Retinal pigment epithelial cell (primary cell): ENCODE results near the gene TCP1.
"Not testable (repeated sequence)": the region's sequence is repeated elsewhere in the genome, so short reads cannot be mapped to it uniquely, and the experiment has no call there.

Source experiments
- DNase-seq: peaks from one replicate; pipeline ENCODE4 v3.0.0-alpha.2; 2010; ENCODE audit warnings: low read depth
- H3K4me3 ChIP-seq: 2 replicates; pipeline ENCODE4 v1.5.1; 2011; ENCODE audit warnings: mild to moderate bottlenecking, low read length, control low read depth, moderate library complexity
- TF ChIP-seq, protein P1 (sequence below): conservative IDR thresholded peaks from 2 replicates; pipeline ENCODE4 v1.5.1; 2011; ENCODE audit warnings: low read depth, low read length, control low read depth, inconsistent platforms

TCP1 gene

GRCh38 chr6:159746759-159747158, 42.6 kb downstream of the TCP1 start:
- H3K4me3 ChIP-seq = no peak overlapping the region
- no peak for DNase-seq
- TF ChIP-seq, protein P1, sequence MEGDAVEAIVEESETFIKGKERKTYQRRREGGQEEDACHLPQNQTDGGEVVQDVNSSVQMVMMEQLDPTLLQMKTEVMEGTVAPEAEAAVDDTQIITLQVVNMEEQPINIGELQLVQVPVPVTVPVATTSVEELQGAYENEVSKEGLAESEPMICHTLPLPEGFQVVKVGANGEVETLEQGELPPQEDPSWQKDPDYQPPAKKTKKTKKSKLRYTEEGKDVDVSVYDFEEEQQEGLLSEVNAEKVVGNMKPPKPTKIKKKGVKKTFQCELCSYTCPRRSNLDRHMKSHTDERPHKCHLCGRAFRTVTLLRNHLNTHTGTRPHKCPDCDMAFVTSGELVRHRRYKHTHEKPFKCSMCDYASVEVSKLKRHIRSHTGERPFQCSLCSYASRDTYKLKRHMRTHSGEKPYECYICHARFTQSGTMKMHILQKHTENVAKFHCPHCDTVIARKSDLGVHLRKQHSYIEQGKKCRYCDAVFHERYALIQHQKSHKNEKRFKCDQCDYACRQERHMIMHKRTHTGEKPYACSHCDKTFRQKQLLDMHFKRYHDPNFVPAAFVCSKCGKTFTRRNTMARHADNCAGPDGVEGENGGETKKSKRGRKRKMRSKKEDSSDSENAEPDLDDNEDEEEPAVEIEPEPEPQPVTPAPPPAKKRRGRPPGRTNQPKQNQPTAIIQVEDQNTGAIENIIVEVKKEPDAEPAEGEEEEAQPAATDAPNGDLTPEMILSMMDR = no peak

DNA sequence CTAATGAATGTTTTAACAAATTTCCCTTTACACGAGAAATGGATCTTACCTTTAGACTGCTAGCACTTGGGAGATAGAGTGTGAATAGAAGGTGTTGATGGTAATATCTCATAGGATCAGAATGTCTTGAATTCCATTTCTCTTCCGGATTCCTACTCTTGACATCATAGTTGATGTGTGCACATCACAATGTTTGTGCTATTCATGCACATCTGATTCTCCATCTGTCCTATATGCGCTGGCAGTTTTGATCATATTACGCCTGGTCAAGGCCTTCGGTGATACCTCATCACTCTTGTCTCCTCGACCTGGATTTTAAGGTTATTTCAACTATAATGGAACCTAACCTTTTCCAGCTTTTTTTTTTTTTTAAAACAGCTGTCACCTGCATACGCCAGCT, 44.3 kb downstream of the TCP1 start:
- DNase-seq = no peak
- H3K4me3 ChIP-seq = no peak overlapping the region
- TF ChIP-seq, protein P1 = no peak

GRCh38 chr6:159742165-159742564, 47.2 kb downstream of the TCP1 start:
- H3K4me3 ChIP-seq = no peak overlapping the region
- DNase-seq = no peak

DNA sequence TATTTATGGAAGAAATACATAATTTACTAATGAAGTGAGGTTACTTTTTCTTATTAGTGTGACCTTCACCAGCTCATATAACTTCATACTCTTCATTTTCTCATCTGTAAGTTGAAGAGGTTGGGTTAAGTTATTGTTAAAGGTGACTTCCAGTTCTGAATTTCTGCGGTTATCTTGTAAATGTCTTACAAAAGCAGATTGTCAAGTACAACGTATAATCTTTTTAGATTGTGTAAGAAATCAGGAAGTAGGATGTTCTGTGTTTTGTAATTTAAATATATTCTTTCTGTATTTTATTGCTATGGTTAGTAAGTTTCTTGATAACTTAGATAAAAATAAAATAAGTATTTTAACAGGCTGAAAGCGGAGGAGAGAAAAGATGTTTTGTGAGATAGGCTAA, 50.1 kb downstream of the TCP1 start:
- H3K4me3 ChIP-seq = no peak overlapping the region
- TF ChIP-seq, protein P1 = no peak
- DNase-seq = no peak

More at GRCh38 chr6:159742165-159742564, 47.2 kb downstream of the TCP1 start:
- TF ChIP-seq, protein P1 = no peak

DNA sequence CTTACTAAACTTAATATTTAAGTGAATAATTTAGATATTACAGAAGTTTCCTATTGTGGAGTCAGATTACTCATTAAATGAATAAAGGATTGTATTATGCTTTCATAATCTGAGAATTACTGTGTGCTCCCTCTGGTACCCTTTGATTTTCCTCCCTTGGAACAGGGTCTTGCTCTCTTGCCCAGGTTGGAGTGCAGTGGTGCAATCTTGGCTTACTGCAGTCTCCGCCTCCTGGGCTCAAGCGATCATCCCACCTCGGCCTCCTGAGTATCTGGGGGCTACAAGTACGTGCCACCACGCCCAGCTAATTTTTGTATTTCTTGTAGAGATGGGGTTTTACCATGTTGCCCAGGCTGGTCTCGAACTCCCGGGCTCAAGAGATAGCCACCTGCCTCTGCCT, 52.5 kb downstream of the TCP1 start:
- no peak for DNase-seq
- no peak overlapping the region for H3K4me3 ChIP-seq
- TF ChIP-seq, protein P1 = no peak

DNA sequence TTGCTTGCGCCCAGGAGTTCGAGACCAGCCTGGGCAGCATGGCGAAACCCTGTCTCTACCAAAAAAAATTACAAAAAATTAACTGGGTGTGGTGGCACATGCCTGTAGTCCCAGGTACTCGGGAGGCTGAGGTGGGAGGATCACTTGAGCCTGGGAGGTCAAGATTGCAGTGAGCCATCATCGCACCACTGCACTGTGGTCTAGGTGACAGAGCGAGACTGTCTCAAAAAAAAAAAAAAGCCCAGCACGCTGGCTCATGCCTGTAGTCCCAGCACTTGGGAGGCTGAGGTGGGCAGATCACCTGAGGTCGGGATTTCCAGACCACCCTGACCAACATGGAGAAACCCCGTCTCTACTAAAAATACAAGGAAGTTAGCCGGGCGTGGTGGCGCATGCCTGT, 56.0 kb downstream of the TCP1 start:
- not testable (repeated sequence) for H3K4me3 ChIP-seq, DNase-seq

DNA sequence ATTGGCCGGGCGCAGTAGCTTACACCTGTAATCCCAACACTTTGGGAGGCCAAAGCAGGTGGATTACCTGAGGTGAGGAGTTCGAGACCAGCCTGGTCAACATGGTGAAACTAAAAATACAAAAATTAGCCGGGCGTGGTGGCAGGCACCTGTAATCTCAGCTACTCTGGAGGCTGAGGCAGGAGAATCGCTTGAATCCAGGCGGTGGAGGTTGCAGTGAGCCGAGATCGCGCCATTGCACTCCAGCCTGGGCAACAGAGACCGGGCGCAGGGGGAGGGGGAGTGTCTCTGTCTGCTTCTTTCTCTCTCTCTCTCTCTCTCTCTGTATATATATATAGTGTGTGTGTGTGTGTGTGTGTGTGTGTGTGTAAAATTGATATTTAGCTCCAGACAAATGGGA, 56.9 kb downstream of the TCP1 start:
- not testable (repeated sequence) for DNase-seq, H3K4me3 ChIP-seq

DNA sequence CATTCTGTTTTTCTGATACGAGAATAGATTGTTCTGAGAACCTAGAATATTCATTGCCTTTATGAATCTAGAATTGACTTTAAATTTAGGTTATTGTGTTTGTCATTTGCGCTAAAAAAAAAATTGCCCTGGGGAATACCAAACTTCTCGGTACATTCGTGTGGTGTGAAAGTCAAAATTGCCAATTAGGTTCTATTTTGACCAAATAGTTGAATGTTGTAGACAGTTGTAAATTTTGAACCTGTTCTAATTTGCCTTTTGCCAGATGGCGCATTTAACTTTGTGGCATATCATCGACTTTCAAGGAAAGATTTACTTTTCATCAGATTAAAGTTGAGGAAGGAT, 59.1 kb downstream of the TCP1 start:
- H3K4me3 ChIP-seq = no peak overlapping the region
- TF ChIP-seq, protein P1 = no peak
- DNase-seq = no peak
